Bronchial epithelial cell (primary cell): ENCODE data around the gene AVPI1. TPM values are rescaled to one million over a fixed set of nuclear protein-coding genes. Genes with fewer than 3 reads are reported as not detected.
A peak's percentile ranks its signal among the peaks of the same experiment; 100 is the strongest.

ENCODE experiments used
- DNase-seq: peaks from one replicate; pipeline ENCODE4 v3.0.0-alpha.2; 2010; ENCODE audit warnings: low read depth
- FAIRE-seq: peaks from 2 replicates; lab custom pipeline; 2011; peaks lifted over from hg19 to GRCh38; lab: Jason Lieb, UNC
- H3K27me3 ChIP-seq: 2 replicates; pipeline ENCODE4 v1.5.1; 2011; ENCODE audit warnings: low read length; ENCODE audit not compliant: control insufficient read depth, insufficient read depth
- H3K36me3 ChIP-seq: 2 replicates; pipeline ENCODE4 v1.5.1; 2011; ENCODE audit warnings: low read length; ENCODE audit not compliant: control insufficient read depth, insufficient read depth
- H3K4me3 ChIP-seq: 2 replicates; pipeline ENCODE4 v1.5.1; 2011; ENCODE audit warnings: mild to moderate bottlenecking, low read depth, low read length, control low read depth
- CTCF ChIP-seq: IDR thresholded peaks from 2 replicates; pipeline ENCODE4 v1.5.1; 2011; ENCODE audit warnings: mild to moderate bottlenecking, moderate library complexity, low read length, control low read depth, inconsistent platforms; ENCODE audit not compliant: insufficient read depth, severe bottlenecking
- total RNA-seq: library from RNA; depleted of rRNA; stranded (reverse); fragments of >200 nt; gene quantifications from 2 replicates; pipeline ENCODE4 v1.2.1, GENCODE V29; 2014

AVPI1 gene
- total RNA-seq, 1 donor from 2014 or later, result 89.2 TPM

DNA sequence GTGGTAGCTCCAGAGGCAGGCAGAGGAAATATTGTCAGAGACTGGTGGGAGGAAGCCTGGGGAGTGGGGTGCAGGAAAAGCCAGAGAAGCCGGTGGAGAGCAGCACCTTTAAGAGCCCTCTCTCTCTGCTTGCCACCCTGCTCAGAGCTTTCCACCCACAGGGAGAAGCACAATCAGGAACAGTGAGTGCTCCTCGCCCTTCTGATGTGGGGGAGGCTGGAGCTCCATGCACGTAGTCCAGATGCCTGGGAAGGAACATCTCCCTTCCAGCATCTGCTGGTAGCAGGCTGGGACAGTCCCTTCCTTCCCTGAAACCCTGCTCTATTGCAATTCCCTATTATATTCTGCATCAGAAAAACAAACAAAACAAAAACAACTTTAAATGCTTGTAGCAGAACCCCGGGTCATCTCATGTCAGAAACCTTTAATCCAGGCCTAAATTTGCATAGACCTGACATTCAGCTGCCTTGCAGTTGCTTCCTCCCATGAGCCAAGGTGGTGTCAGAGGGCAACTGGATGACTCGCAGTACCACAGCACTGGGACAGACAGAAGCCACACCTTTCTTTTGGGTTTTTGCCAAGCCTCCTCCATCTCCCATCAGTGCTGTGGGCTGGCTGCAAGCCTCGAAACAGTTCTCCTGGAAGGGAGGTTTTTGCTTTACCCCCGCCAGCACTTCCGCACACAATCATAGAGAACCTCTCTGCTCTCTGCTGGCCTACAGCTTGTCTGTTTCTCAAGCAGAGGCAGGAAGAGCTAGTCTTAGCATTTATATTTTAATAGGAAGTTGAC lies 13.1 kb downstream of the AVPI1 start:
- Histone ChIP-seq H3K36me3 (peaks cover 37% of the 10 kb centered on the region), H3K4me3 (no peak overlapping the region), H3K27me3 (no peaks in the 10 kb centered on the region)
- TF ChIP-seq CTCF, result no peak
- FAIRE-seq, result no peak
- peak; percentile 56 for DNase-seq

DNA sequence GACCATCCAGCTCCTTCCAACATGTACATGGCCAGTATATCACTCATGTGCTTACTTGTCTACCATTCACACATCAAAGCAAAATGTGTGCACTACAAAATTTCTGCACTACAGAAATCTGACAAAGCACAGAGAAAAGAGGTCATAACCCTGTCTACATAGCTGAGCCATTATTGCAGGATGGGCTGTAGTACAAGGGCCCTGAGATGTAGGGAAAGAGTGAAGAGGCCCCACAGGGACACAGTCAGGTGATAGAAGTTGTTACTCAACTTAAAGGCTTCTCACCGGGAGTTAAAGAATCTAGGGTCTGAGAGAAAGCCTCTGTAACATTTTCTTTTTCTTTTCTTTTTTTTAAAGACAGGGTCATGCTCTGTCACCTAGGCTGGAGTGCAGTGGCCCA lies 17.5 kb downstream of the AVPI1 start:
- no peak for TF ChIP-seq CTCF
- no peak for DNase-seq
- Histone ChIP-seq H3K4me3 (no peak overlapping the region), H3K27me3 (no peaks in the 10 kb centered on the region), H3K36me3 (peaks cover 22% of the 10 kb centered on the region)
- FAIRE-seq, result no peak

DNA sequence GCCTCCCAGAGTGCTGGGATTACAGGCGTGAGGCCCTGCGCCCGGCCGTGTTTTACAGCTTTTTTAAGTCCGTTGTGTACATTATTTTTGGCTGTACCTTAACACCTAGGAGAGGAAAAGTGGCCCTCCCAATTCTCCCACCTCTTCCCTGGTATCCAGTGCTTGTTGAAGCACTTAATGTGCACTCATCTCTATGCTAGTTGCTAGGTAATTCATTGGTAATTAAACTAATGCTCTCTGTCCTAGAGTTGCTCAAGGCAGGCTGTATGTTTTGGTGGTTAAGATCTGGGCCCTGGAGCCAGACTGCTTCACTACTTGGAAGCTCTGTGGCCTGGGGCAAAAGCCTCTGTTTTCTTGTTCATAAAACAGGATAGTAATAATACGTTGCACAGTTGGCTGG lies 19.6 kb downstream of the AVPI1 start:
- Histone ChIP-seq H3K27me3 (no peaks in the 10 kb centered on the region), H3K36me3 (peaks cover 16% of the 10 kb centered on the region), H3K4me3 (no peak overlapping the region)
- FAIRE-seq (no peak), DNase-seq (no peak)
- TF ChIP-seq CTCF, result no peak

DNA sequence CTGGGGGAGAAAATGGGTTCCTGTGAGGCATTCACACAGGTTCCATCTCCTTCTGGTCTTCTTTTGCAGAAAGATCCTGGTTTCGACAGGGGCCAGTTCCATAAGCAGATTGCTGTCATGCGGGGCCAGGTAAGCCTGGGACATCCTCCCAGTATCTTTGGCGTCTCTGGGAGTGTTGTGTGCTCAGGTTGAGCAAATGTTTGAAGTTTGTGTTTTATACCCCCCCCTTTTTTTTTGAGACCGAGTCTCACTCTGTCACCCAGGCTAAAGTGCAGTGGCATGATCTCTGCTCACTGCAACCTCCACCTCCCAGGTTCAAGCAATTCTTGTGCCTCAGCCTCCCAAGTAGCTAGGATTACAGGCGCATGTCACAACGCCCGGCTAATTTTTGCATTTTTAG lies 20.0 kb downstream of the AVPI1 start:
- H3K27me3 ChIP-seq, result no peaks in the 10 kb centered on the region
- DNase-seq (no peak), FAIRE-seq (no peak)
- no peak overlapping the region for H3K4me3 ChIP-seq
- H3K36me3 ChIP-seq, result peaks cover 18% of the 10 kb centered on the region
- no peak for TF ChIP-seq CTCF

DNA sequence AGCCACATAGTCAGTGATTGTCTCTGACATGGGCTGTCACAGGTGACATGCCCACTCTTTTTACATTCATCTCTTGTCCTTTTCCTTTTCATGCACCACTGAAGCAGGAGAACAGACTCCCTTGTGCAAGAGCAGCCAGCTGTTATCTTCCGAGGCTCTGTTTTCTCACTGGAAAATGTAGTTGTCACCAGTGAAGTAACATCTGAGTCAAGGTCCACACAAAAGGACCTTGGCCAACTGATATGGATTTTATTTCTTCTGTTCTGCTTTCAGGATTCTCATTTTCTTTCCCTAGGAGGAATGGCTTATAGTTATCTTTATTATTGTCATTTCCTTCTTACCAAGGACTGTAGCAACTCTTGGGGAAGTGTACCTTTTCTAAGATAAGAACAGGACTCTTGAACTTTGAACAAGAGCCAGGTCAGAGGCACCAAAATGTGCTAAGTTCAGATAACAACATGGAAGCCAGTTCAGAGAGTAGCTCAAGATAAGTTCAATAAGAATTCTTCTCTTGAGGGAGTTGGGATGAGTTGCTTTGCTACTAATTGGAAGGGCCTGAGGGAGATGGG lies 22.7 kb downstream of the AVPI1 start:
- DNase-seq, result no peak
- Histone ChIP-seq H3K4me3 (no peak overlapping the region), H3K36me3 (peaks cover 18% of the 10 kb centered on the region), H3K27me3 (no peaks in the 10 kb centered on the region)
- no peak for TF ChIP-seq CTCF
- no peak for FAIRE-seq
